CD1c-positive myeloid dendritic cell (primary cell): ENCODE data around the gene TLL1.

Experiments used
- DNase-seq: peaks from one replicate; pipeline ENCODE4 v3.0.0-alpha.2; 2016; ENCODE audit errors: extremely low spot score

TLL1 gene

DNA sequence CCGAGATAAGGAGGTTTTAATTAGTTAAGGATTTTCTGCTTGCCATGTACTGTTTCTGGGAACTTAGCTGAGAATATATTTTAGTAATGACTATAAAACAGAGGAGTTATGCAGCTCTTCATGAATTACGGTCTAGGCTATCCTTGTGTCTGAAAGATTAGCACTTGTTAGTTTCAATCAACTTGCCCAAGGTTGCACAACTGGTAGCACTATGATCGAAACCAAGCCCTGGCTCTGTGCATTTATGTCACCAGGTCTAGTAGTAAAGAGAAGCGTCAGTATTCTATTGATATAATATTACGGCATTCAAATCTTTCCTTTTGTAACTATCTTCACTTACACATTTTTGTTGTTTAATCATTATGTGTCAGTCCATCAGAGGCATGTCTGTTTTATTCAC, 176.0 kb downstream of the TLL1 start:
- no peak for DNase-seq

DNA sequence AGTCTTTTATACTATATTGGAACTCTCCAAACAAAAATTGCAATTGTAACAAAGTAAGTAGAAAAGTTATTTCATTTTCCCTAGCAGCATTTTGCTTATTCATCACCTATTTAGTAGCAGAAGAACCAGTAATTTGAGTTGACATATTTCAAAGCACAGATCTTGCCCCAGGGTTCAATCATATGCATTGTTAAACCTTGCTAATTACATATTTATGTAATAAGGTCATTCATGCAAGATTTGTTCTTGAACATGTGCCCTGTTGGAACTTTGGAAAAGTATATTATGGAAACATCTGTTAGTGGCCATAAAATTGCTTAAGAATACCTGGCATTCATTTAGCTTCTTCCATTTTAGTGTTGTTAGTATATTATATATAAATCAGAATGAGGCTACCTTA, 191.7 kb downstream of the TLL1 start:
- DNase-seq, result no peak

DNA sequence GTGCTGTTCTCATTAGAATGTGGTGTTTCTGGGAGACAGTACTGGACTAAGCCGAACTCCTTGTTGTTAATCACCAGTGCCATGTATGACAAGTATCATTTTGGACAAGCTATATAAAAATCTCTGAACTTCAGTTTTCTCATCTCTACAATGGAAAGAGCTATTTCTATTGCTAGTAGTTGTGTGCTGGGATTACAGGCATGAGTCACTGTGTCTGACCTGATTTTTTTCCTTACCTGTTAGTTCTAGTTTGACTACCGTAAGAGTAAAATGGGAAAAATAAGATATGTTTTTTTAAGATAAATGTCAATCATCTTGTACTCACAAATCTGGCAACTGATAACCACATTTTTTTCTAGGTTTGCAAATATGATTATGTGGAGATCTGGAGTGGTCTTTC, 192.3 kb downstream of the TLL1 start:
- no peak for DNase-seq

DNA sequence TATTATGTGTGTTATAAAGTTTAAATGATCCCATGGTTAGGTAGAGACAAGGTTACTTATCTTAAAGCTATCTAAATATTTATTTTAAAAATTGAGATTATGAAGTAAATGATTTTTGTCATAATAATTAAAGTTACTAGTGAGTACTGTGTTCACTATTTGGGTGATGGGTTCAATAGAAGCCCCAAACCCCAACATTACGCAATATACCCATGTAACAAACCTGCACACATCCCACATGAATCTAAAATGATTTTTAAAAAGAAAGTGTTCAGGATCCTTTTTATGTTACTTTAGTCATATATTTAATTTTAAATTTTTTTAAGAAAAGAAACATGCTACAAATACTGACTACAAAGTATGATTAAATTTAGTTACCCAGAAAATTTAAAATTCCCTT, 193.9 kb downstream of the TLL1 start:
- DNase-seq, result no peak

DNA sequence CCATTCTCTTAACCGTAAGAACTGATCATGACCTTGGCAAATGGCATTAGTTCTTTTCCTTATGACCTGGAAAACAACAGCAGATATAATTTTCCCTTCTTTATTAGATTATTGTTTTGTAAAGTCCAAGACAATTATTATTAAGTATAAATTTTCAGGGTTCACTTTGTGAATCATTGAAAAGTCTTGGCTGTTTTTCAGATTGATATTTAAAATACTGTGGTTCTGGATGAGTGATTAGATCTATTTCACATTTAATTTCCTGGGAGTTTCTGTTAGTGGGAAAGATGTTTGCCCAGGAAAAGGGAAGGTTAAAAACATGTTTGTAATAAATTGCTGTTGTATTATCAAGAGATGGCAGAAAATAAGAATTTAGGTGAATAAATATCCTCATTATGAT, 194.9 kb downstream of the TLL1 start:
- no peak for DNase-seq

DNA sequence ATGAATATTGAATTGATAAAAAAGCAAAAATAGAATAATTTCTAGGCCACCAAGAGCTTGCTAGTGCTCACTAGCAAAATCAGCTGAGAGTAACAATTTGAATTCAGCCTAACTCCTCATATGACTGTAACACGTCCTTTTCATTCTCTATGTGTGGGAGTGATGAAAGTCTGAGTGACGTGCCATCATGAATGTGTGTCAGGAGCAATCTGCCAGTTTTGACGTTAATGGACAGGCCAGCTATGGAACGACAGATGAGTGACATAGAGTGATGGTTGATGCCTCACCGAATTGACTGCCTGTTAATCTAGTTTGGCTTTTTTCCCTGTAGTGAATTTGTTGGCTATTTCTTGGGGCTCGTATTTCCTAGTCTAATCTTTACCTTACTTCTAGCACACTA, 200.7 kb downstream of the TLL1 start:
- no peak for DNase-seq

DNA sequence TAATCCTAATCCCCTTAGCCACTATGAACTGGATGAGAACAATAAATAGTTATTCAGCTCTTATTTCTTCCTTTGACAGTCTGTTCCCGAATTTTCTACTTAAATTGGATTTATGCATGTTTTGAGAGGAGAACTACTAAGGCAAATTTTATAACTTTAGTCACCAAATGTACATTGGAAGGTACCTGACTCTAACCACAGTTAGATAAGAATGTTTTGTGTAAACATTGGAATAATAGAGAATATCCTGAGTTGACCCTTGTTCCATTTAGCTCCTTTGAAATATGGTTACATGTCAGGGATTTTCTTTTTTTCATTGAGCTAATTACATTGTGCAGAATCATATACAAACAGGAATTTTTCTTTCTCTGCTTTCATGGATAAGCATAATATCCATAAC, 202.6 kb downstream of the TLL1 start:
- DNase-seq, result no peak

DNA sequence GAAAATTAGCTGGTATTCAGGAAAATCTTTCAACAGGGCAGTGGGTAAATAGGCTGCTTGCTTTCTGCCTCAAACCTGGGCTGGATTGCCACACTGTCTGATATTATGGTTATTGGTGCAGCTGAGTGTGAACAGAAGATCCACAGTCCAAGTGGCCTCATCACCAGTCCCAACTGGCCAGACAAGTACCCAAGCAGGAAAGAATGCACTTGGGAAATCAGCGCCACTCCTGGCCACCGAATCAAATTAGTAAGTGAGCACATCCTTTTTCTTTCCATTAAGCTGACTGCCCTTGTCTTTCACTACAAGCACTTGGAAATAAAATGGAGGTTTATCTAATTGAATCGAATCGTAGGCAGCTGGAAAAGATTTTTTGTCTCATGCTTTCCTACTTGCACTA, 204.7 kb downstream of the TLL1 start:
- DNase-seq, result no peak

DNA sequence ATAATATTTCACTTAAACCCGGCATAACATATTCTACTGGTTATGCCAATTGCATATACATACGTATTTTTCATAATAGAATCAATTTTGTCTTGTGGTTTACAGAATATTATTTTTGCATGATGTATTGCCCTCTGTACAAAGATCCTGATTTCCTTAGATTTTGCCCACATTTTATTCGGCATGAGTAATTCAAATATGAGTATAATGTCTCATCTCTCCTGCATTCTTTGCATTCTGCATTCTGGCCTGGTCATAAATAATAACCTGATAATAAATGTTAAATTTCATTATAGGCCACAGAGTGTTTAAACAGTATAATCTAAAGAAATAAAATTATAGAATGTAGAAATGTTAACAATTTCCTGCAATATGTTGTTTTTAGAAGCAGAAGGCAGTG, 205.3 kb downstream of the TLL1 start:
- no peak for DNase-seq

DNA sequence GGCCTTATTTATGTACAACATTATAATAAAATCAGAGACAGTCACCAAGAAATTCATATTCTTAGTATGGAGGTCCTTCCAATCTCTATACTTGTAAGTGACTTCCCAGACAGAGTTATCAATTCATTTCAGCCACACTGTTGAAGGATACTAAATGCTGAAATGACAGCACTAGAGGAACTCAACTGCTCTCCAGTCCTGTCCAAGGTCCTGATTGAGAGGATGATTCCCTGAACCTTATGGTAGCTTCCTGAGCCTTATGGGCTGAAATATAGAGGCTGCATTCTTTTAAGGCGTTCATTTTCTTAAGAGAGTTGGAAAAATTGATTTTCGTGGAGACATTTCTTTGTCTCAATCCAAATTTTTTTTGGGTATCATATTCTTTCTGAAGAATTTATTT, 205.9 kb downstream of the TLL1 start:
- DNase-seq, result no peak

DNA sequence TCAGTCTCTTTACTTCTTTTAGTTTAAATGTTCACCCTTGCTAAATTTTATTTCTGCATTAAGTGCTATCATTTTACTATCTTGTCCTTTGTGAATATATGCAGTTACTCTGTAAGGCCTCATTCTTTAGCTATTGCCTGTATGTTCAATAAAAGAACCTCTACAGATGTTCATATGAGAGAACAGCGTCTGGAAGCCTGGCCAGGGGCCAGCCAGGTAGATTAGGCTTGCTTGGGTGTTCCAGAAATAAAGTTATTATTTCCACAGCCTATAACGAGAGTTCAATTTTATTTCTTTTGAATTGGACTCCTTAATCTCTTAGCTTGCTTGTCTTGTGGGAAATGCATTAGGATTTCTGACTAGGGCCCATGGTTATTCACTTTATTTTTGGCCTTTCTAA, 214.5 kb downstream of the TLL1 start:
- no peak for DNase-seq

DNA sequence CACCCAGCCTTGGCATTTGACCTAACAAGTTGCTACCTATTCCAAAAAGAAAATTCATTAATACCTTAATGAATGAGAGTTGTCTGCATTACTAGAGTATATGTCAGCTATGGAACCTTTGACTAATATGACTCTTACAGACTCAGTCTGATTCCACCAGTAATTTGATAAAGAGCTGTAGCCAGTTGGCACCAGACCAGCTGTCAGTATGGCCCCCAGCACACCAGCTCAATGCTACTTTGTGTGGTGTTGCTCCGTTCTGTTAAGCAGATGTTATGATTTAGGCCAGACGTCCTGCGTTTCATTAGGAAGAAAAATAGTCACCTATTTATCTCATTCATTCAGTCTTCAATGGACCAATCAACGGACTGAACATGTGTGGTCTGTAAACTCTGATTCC, 215.5 kb downstream of the TLL1 start:
- DNase-seq, result no peak

DNA sequence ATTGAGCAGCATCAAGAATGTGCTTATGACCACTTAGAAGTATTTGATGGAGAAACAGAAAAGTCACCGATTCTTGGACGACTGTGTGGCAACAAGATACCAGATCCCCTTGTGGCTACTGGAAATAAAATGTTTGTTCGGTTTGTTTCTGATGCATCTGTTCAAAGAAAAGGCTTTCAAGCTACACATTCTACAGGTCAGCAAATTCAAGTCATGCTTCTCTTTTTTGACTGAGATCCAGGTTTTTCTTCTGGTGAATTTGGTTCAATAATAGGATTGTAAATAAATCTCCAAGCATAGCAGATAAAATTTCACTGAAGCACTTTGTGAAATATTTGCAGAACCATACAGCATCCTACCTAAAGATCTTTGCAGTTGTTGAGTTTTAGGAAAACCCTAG, 218.1 kb downstream of the TLL1 start:
- DNase-seq, result no peak

DNA sequence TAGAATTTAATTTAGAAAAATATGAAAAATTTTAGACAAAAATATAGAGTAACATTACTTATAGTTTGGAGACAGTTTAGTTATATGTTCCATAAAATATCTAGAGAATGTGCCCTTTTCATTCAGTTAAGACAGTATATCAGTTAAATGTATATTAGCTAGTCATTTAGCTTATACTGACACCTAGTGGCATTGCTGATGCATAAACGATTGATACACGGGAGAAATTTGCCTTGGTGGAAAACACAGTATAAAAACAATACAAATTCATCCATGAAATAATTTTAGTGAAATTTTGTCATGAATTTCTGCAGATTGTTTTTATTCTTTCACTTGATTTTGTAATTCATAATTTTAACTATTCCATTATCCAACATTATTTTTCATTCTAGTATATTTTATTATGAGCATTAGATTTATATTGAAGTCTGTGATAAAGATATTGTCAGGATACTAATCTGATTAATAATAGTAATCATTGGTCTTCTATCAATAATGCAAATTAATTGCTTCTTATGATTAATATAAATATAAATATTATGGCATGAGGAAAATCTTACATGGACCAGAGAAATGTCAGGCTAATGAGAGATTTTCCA, 219.0 kb downstream of the TLL1 start:
- DNase-seq, result peak; percentile 35

DNA sequence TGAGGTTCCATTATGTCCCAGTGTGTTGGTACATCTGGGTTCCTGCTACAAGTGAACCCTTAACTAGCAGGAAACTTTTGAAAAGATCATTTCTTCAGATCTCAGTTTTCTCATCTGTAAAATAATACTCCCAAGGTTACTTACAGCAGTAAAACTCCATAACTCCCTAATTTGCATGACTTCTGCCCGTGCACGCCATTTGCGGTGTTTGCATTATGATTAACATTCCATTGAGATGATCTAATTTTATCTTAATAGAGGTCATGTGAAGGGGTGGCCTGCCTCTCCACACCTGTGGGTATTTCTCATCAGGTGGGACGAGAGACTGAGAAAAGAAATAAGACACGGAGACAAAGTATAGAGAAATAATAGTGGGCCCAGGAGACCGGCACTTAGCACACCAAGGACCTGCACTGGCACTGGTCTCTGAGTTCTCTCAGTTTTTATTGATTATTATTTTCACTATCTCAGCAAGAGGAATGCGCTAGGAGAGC, 219.8 kb downstream of the TLL1 start:
- no peak for DNase-seq

DNA sequence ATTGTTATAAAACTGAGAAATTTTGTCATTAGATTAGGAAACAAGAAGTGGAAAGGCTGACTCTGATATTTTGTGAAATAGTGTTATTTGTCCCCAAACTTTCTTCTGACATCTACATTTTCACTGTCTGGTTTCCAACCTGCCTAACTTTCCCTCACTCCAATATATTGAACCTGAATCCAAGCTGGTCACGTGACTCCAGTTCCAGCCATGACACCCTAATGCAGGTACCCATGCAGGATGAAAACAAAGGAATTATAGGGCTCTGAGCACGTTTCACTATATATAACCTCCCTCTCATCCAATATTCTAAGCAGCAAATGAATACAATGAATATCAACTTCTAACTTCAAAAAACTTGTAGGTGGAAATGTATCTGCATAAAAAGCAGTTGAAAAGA, 231.6 kb downstream of the TLL1 start:
- DNase-seq, result no peak

DNA sequence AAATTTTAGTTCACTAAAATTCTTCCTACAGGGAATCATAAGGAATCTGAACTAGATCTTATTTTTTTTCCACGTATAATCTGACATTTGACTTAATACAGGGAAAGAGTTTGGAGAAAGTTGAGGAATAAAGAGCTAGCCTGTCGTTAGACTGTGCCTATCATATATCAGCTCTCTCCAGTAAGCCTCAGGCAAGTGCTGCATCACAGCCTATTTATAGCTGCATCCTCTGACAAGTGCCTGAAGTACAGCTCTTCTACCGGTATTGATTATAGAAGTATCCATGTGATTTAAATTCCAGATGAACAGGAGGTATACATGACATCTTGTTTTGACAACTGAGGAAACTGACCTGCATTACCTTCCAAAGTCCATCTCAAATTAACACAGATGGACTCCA, 248.9 kb downstream of the TLL1 start:
- DNase-seq, result no peak

DNA sequence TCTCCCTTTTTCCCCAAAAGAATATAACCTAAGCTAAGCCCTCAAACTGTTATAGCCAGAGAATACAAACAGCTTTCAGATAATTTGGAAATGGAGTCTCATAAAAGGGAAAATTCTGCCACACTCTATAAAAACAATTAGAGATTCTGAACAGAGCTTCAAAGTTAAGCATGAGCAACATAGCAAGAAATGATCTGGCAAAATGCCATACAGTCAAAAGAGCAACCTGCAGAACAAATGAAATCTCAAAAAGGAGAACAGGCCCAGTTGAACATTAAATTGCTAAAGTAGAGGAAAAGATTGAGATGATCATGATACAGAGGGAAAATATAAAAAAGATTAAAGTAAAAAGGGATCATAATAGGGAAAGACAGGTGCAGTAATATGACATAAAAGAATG, 250.5 kb downstream of the TLL1 start:
- no peak for DNase-seq

DNA sequence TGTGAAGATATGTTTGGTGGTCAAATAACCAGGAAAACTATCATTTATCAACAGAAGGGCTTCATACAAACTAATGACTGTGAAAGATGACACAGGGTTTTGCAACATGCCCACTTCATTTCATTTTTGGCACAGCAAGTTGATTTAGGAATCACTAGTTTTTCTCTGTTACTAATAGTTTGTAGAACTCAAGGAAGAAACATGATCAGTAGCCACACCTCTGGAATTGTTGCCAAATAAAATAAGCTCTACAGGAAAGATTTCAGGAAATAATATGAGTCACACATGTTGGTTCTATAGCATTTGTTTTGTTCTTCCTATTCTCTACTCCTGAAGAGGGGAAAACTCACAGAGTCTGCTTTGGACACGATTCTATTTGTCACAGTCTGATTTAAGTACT, 255.4 kb downstream of the TLL1 start:
- no peak for DNase-seq

DNA sequence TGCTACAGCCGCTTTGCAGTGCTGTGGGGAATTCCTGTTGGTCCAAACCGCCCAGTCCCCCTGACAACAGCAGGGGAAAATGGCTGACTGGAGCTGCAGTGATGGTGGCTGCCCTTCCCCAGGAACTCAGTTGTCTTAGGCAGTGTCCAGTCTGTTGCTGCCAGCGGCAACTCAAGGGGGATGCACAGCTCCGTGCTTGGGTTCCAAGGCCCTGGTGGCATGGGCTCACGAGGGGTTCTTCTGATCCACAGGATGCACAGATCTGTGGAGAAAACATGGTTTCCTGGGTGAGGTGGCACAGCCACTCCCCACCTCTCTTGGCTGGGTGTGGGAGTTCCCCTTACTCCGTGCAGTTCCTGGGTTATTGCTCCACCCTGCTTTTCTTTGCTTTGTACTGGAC, 261.2 kb downstream of the TLL1 start:
- no peak for DNase-seq

DNA sequence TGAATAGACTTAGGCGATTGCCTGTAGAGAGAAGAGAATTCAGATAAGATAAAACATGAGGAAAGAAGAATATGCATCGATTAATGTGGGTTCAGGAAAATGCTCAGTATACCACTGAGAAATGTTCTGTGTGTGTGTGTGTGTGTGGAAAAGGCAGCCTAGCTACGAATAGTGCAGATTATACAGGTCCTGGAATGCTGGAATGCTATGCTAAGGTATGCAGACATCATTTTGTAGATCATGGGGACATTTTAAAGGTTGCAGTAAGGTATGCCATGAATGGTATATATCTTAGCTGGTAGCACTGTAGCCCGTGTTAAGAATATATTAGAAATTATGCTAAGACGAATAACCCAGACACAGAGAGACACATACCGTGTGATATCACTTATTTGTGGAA, 267.9 kb downstream of the TLL1 start:
- no peak for DNase-seq

DNA sequence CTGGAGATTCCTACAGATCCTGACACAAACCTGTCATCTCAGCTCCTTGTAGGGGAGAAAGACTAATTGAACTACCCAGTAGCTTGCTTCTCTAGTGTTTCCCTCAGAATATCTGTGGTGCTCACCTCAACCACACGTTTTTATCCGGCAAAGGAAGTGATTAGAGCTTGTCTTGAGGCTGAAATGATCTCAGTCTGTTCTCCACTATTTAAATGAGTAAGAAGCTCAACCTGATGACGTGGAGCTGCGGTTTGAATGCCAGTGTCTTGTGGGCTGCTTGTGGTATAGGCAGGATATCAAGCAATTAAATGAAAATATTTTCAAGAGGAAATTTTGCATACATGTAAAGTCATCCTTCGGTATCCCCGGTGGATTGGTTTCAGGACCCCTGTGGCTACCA, 270.2 kb downstream of the TLL1 start:
- DNase-seq, result no peak

DNA sequence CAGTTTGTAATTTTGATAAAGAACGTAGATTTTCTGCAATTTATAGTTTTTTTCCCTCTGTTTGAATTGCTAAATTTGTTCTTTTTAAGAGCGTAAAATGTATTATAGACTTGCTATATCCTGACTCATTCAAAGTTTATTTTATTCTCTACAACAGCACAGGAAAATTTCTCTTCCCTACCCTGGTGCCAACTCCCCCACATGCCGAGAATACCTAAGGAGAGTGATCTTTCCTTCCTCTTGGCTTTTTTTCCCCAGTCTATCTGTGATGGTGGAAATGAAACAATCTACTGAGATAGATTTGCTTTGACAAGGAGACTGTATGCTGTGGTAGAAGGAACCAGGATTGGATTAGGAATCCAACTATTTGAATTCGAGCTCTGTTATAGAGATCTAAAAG, 271.6 kb downstream of the TLL1 start:
- DNase-seq, result no peak

DNA sequence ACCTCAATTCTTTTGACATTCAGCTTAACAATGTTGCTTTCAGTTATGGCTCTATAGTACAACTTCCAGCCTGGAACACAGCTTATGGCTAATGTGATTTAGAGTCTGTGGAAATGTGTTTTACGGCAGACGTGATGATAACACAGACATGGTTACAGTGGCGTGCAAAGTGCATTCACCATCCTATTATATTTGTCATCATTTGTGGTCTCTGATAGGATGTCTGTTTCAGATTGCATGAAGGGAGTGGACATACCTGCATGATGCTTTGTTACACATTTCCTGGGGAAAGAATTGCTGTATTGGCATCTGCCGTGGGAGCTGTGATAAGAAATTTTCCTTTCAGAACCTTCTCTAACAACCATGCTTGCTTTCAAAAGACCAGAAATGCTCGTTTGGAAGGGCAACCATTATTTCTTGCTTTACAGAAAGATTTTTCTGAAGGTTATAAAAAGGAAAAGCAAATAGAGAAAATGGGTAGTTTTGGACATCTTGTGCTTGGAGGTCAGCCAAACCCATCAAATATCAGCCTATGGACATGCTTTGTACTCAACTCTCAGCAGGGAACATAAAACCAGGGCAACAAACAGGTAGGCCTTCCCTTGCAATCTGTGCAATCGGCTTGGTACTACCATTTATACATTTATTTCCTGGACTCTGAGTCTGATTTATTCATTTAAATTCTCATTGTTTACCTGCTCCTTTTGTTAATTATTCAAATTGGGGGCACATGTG, 273.9 kb downstream of the TLL1 start:
- no peak for DNase-seq
